Measurements from ENCODE around the gene WDFY4. TPM values are rescaled to one million over a fixed set of nuclear protein-coding genes. Genes with fewer than 3 reads are reported as not detected.
"Not testable (repeated sequence)": the region's sequence is repeated elsewhere in the genome, so short reads cannot be mapped to it uniquely, and the experiment has no call there.

WDFY4 gene
- total and polyA plus RNA-seq, 2 of the 13 experiments (the other 11 are each of a cell fraction or from before 2014, with no cell fraction given) = not detected

DNA sequence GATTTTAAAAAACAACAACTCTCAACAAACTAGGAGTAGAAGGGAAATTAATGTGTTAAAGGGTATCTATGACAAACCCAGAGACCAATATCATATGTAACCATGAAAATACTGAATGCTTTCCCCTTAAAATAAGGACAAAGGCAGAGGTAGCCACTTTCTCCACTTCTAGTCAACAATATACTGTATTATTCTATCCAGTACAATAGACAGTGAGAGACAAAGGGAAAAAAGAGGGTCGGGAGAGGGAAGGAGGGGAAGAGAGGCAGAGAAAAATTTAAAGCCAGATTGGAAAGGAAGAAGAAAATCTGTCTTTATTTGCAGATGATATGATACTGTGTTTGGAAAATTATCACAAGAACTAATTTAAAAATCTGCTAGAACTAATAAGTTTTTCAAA is 39.1 kb upstream of the WDFY4 start:
- CTCF ChIA-PET (ENCODE audit: low intra/inter-chr PET ratio, low total read pairs) = no interaction called here

DNA sequence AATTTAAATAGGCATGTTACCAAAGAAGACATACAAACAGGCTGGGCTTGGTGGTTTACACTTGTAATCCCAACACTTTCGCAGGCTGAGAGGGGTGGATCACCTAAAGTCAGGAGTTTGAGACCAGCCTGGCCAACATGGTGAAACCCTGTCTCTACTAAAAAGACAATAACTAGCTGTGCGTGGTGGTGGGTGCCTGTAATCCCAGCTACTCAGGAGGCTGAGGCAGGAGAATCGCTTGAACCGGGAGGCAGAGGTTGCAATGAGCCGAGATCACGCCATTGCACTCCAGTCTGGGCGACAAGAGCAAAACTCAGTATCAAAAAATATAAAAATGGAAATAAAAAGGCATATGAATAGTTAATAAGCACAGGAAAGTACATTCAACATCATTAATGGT is 37.6 kb upstream of the WDFY4 start:
- POLR2A ChIA-PET; H3K4me1 ChIP-seq (ENCODE audit: insufficient read depth, low read length); H3K4me3 ChIP-seq (replicated peaks in 1 of 3; ENCODE audit: insufficient read depth in 1 of 3, low read depth in 2 of 3, low read length in 3 of 3); H3K4me2 ChIP-seq (ENCODE audit: low read depth, low read length); BruUV-seq (replicated peaks); in situ Hi-C loops (cut with HindIII; ENCODE audit: extremely low pct_ligation_motif_present, low pct_unique_long_range_greater_than_20kb); H3K36me3 ChIP-seq (replicated peaks in 1 of 2; ENCODE audit: control insufficient read depth in 1 of 2, insufficient read depth in 2 of 2, low read length in 2 of 2); H2AFZ ChIP-seq (ENCODE audit: low read length); ATAC-seq; FAIRE-seq; intact Hi-C loops (cut with micrococcal nuclease; ENCODE audit: unreplicated experiment); H3K9me3 ChIP-seq (ENCODE audit: low read length); CTCF ChIA-PET (ENCODE audit: low intra/inter-chr PET ratio, low total read pairs); H3K9ac ChIP-seq (ENCODE audit: insufficient read depth, low read depth, low read length); H3K79me2 ChIP-seq (ENCODE audit: insufficient read depth, low read length); H4K20me1 ChIP-seq (ENCODE audit: insufficient read depth, low read length); H3K27ac ChIP-seq (ENCODE audit: extremely low read length, insufficient read depth, low read length); DNase-seq (ENCODE audit: low spot score): not testable (repeated sequence)
- H3K27me3 ChIP-seq (ENCODE audit: control insufficient read depth in 1 of 2, insufficient read depth in 2 of 2, low read length in 2 of 2) = peaks cover 0 to 15% of the 10 kb centered on the region in 2 experiments; a peak in 3 of 5 replicates
- WGBS (ENCODE audit: low lambda C conversion rate) = 3% methylated on average over 7 of the region's 7 CpGs

More for the DNA sequence above, 39.1 kb upstream of the WDFY4 start:
- Histone ChIP-seq H2AFZ (ENCODE audit: low read length) (no peak overlapping the region), H3K4me3 (replicated peaks in 1 of 3; ENCODE audit: insufficient read depth in 1 of 3, low read depth in 2 of 3, low read length in 3 of 3) (no peak overlapping the region), H3K79me2 (ENCODE audit: insufficient read depth, low read length) (no peaks in the 10 kb centered on the region), H3K27me3 (ENCODE audit: control insufficient read depth in 1 of 2, insufficient read depth in 2 of 2, low read length in 2 of 2) (peaks cover 0 to 15% of the 10 kb centered on the region in 2 experiments; a peak in 3 of 5 replicates), H4K20me1 (ENCODE audit: insufficient read depth, low read length) (no peaks in the 10 kb centered on the region), H3K9me3 (ENCODE audit: low read length) (no peaks in the 10 kb centered on the region), H3K9ac (ENCODE audit: insufficient read depth, low read depth, low read length) (no peak overlapping the region), H3K36me3 (replicated peaks in 1 of 2; ENCODE audit: control insufficient read depth in 1 of 2, insufficient read depth in 2 of 2, low read length in 2 of 2) (no peaks in the 10 kb centered on the region), H3K4me2 (ENCODE audit: low read depth, low read length) (no peak overlapping the region), H3K27ac (ENCODE audit: extremely low read length, insufficient read depth, low read length) (no peak overlapping the region), H3K4me1 (ENCODE audit: insufficient read depth, low read length) (no peaks in the 10 kb centered on the region)
- POLR2A ChIA-PET = no interaction called here
- intact Hi-C loops (cut with micrococcal nuclease; ENCODE audit: unreplicated experiment) = no loop called here
- WGBS (ENCODE audit: low lambda C conversion rate) = 3% methylated on average over 1 of the region's 1 CpG
- FAIRE-seq (no peak), ATAC-seq (no peak), DNase-seq (ENCODE audit: low spot score) (no peak)
- in situ Hi-C loops (cut with HindIII; ENCODE audit: extremely low pct_ligation_motif_present, low pct_unique_long_range_greater_than_20kb) = no loop called here
- TF ChIP-seq ADNP (CRISPR knock-in tag; IDR thresholded peaks at IDR 0.05) (no peak), SOX5 (CRISPR knock-in tag; IDR thresholded peaks at IDR 0.05; ENCODE audit: borderline replicate concordance) (no peak), BRD4 (CRISPR knock-in tag; IDR thresholded peaks at IDR 0.05) (no peak), KLF9 (CRISPR knock-in tag; IDR thresholded peaks at IDR 0.05; ENCODE audit: low read depth) (no peak), ATF1 (CRISPR knock-in tag; IDR thresholded peaks at IDR 0.05) (no peak)
- BruUV-seq (replicated peaks) = no TSS peak

All from HepG2 (cell line).